Neural crest cell (in vitro differentiated cells): ENCODE results near the gene SCYL1. TPM values are rescaled to one million over a fixed set of nuclear protein-coding genes. Genes with fewer than 3 reads are reported as not detected.

ENCODE experiments used
- DNase-seq: peaks from one replicate; pipeline ENCODE4 v3.0.0; 2021; ENCODE audit warnings: low read depth, mixed read lengths, low spot score
- H3K27ac Mint-ChIP-seq: one replicate; pipeline ENCODE4 v1.8.0; 2021; ENCODE audit warnings: mild to moderate bottlenecking, mixed read lengths; ENCODE audit not compliant: unreplicated experiment
- H3K27me3 Mint-ChIP-seq: 2 replicates; pipeline ENCODE4 v1.8.0; 2021; ENCODE audit warnings: low read depth, mild to moderate bottlenecking, mixed read lengths
- H3K36me3 Mint-ChIP-seq: 2 replicates; pipeline ENCODE4 v1.8.0; 2021; ENCODE audit warnings: low read depth, mild to moderate bottlenecking, mixed read lengths
- H3K4me1 Mint-ChIP-seq: 2 replicates; pipeline ENCODE4 v1.8.0; 2021; ENCODE audit warnings: mixed read lengths
- H3K4me3 Mint-ChIP-seq: one replicate; pipeline ENCODE4 v1.8.0; 2021; ENCODE audit warnings: mild to moderate bottlenecking, mixed read lengths
- H3K9me3 Mint-ChIP-seq: 2 replicates; pipeline ENCODE4 v1.8.0; 2021; ENCODE audit warnings: mixed read lengths
- CTCF ChIP-seq: fragments of 200-600 bp; sonication (generic); conservative IDR thresholded peaks from 2 replicates; pipeline ENCODE4 v1.5.0; 2021; ENCODE audit warnings: antibody characterized with exemption, mild to moderate bottlenecking
- total RNA-seq: library from RNA; stranded (reverse); gene quantifications from 2 replicates; pipeline ENCODE4 v1.2.1, GENCODE V29; 2021

The SCYL1 gene
- total RNA-seq, 1 donor from 2014 or later, result 68.8 TPM

GRCh38 chr11:65576232-65576866 is 51.5 kb downstream of the SCYL1 start:
- H3K36me3 Mint-ChIP-seq, result peaks cover 5% of the 10 kb centered on the region
- H3K4me1 Mint-ChIP-seq, result peaks cover 52% of the 10 kb centered on the region
- H3K9me3 Mint-ChIP-seq, result no peaks in the 10 kb centered on the region
- DNase-seq, result no peak
- peak overlapping the region; percentile 65 for H3K4me3 Mint-ChIP-seq
- no peak overlapping the region for H3K27ac Mint-ChIP-seq
- no peak for TF ChIP-seq CTCF
- peaks cover 26% of the 10 kb centered on the region for H3K27me3 Mint-ChIP-seq

- TF ChIP-seq CTCF, result no peak
Measured at GRCh38 chr11:65576867-65577755, 52.2 kb downstream of the SCYL1 start.

GRCh38 chr11:65577756-65578109 is 52.9 kb downstream of the SCYL1 start:
- Mint-ChIP-seq H3K27me3 (peaks cover 26% of the 10 kb centered on the region), H3K4me3 (peak overlapping the region; percentile 81), H3K27ac (no peak overlapping the region), H3K36me3 (peaks cover 5% of the 10 kb centered on the region), H3K9me3 (no peaks in the 10 kb centered on the region), H3K4me1 (peaks cover 42% of the 10 kb centered on the region)
- DNase-seq, result no peak
- no peak for TF ChIP-seq CTCF

More at GRCh38 chr11:65576867-65577755, 52.2 kb downstream of the SCYL1 start:
- Mint-ChIP-seq H3K4me1 (peaks cover 45% of the 10 kb centered on the region), H3K4me3 (peak overlapping the region; percentile 81), H3K36me3 (peaks cover 5% of the 10 kb centered on the region), H3K27ac (no peak overlapping the region), H3K9me3 (no peaks in the 10 kb centered on the region), H3K27me3 (peaks cover 26% of the 10 kb centered on the region)
- DNase-seq, result no peak

GRCh38 chr11:65578134-65578533 is 53.3 kb downstream of the SCYL1 start:
- Mint-ChIP-seq H3K27me3 (peaks cover 26% of the 10 kb centered on the region), H3K4me1 (peaks cover 42% of the 10 kb centered on the region), H3K36me3 (peaks cover 5% of the 10 kb centered on the region), H3K27ac (peak overlapping the region; percentile 40), H3K9me3 (no peaks in the 10 kb centered on the region), H3K4me3 (peak overlapping the region; percentile 81)
- no peak for TF ChIP-seq CTCF
- no peak for DNase-seq

GRCh38 chr11:65578667-65579066 is 53.8 kb downstream of the SCYL1 start:
- H3K9me3 Mint-ChIP-seq, result no peaks in the 10 kb centered on the region
- peaks cover 26% of the 10 kb centered on the region for H3K27me3 Mint-ChIP-seq
- no peak overlapping the region for H3K27ac Mint-ChIP-seq
- peaks cover 39% of the 10 kb centered on the region for H3K4me1 Mint-ChIP-seq
- peaks cover 5% of the 10 kb centered on the region for H3K36me3 Mint-ChIP-seq
- H3K4me3 Mint-ChIP-seq, result peak overlapping the region; percentile 81
- DNase-seq, result no peak
- no peak for TF ChIP-seq CTCF
